Measurements from ENCODE around the gene UHRF1. TPM values are rescaled to one million over a fixed set of nuclear protein-coding genes. Genes with fewer than 3 reads are reported as not detected.

Gene UHRF1
- 1 to 10 TPM; 3.8 to 5.3 TPM for total RNA-seq

- TF ChIP-seq POLR2A (IDR thresholded peaks at IDR 0.05) (no peak), POLR2AphosphoS5 (IDR thresholded peaks at IDR 0.05) (no peak), CTCF (IDR thresholded peaks at IDR 0.05) (no peak)
- H3K27me3 ChIP-seq (replicated peaks; ENCODE audit: insufficient read depth), result no peaks in the 10 kb centered on the region
- H3K4me3 ChIP-seq, result peak within 1 kb of the TSS; percentile 58 to 73
- no peak within 1 kb of the TSS for H3K27ac ChIP-seq
- H3K36me3 ChIP-seq, result no peaks in the 10 kb centered on the region
- intact Hi-C loops (cut with DNase I), result no loop called here
- no peak for DNase-seq (ENCODE audit: low spot score)
- peaks cover 8% of the 10 kb centered on the region for H3K4me1 ChIP-seq (replicated peaks)
- WGBS, result 2% methylated on average over 35 of the region's 89 CpGs
- H3K9me3 ChIP-seq, result no peaks in the 10 kb centered on the region
Measured at GRCh38 chr19:4909156-4909896, at the start of gene UHRF1. Gene UHRF1, plus strand, starts transcription at chr19:4909501. Its CDS starts 1,385 bp downstream, at chr19:4910886.

GRCh38 chr19:4859697-4860096, 49.6 kb upstream of the UHRF1 start:
- no peak for TF ChIP-seq POLR2A (IDR thresholded peaks at IDR 0.05)
- TF ChIP-seq POLR2AphosphoS5 (IDR thresholded peaks at IDR 0.05), result no peak
- TF ChIP-seq CTCF (IDR thresholded peaks at IDR 0.05), result no peak
- H3K9me3 ChIP-seq, result no peaks in the 10 kb centered on the region
- DNase-seq (ENCODE audit: low spot score), result no peak
- 95% methylated on average over 11 of the region's 11 CpGs for WGBS
- peaks cover 3 to 10% of the 10 kb centered on the region in 2 donors for H3K36me3 ChIP-seq
- H3K4me1 ChIP-seq (replicated peaks), result no peaks in the 10 kb centered on the region
- H3K27ac ChIP-seq, result no peak overlapping the region
- intact Hi-C loops (cut with DNase I), result no loop called here
- H3K27me3 ChIP-seq (replicated peaks; ENCODE audit: insufficient read depth), result no peaks in the 10 kb centered on the region
- no peak overlapping the region for H3K4me3 ChIP-seq

GRCh38 chr19:4861147-4861546, 48.2 kb upstream of the UHRF1 start:
- DNase-seq (ENCODE audit: low spot score), result peak; percentile 82
- intact Hi-C loops (cut with DNase I), result no loop called here
- H3K27ac ChIP-seq, result peak overlapping the region in 1 of 2 donors; percentile 33
- TF ChIP-seq POLR2A (IDR thresholded peaks at IDR 0.05), result no peak
- peak; percentile 85 for TF ChIP-seq POLR2AphosphoS5 (IDR thresholded peaks at IDR 0.05)
- peak in 1 of 4 experiments; percentile 11 for TF ChIP-seq CTCF (IDR thresholded peaks at IDR 0.05)
- H3K9me3 ChIP-seq, result no peaks in the 10 kb centered on the region
- no peaks in the 10 kb centered on the region for H3K4me1 ChIP-seq (replicated peaks)
- peaks cover 3 to 10% of the 10 kb centered on the region in 2 donors for H3K36me3 ChIP-seq
- no peak overlapping the region for H3K4me3 ChIP-seq
- 40% methylated on average over 9 of the region's 10 CpGs for WGBS
- H3K27me3 ChIP-seq (replicated peaks; ENCODE audit: insufficient read depth), result no peaks in the 10 kb centered on the region

- WGBS, result under 1% methylated on average over 22 of the region's 22 CpGs
Measured at GRCh38 chr19:4866595-4867424, 42.5 kb upstream of the UHRF1 start.

More at GRCh38 chr19:4866595-4867424, 42.5 kb upstream of the UHRF1 start:
- no peaks in the 10 kb centered on the region for H3K4me1 ChIP-seq (replicated peaks)
- no peaks in the 10 kb centered on the region for H3K9me3 ChIP-seq
- peak; percentile 35 for DNase-seq (ENCODE audit: low spot score)
- intact Hi-C loops (cut with DNase I), result no loop called here
- no peaks in the 10 kb centered on the region for H3K27me3 ChIP-seq (replicated peaks; ENCODE audit: insufficient read depth)
- peak overlapping the region; percentile 83 to 88 for H3K27ac ChIP-seq
- no peak for TF ChIP-seq CTCF (IDR thresholded peaks at IDR 0.05)
- no peak for TF ChIP-seq POLR2AphosphoS5 (IDR thresholded peaks at IDR 0.05)
- no peak for TF ChIP-seq POLR2A (IDR thresholded peaks at IDR 0.05)
- H3K36me3 ChIP-seq, result no peaks in the 10 kb centered on the region
- H3K4me3 ChIP-seq, result peak overlapping the region; percentile 67 to 72

Data from prostate gland (tissue), 2 donors.